ENCODE data around the gene NR6A1. TPM values are rescaled to one million over a fixed set of nuclear protein-coding genes. Genes with fewer than 3 reads are reported as not detected.

The NR6A1 gene
- total RNA-seq, 1 experiment from 2014 or later = 164 TPM

GRCh38 chr9:124671861-124672260, 99.2 kb downstream of the NR6A1 start:
- Mint-ChIP-seq H3K4me3 (no peak overlapping the region), H3K27me3 (ENCODE audit: low read depth) (no peaks in the 10 kb centered on the region), H3K4me1 (peaks cover 9% of the 10 kb centered on the region), H3K36me3 (no peaks in the 10 kb centered on the region), H3K9me3 (no peaks in the 10 kb centered on the region), H3K27ac (no peak overlapping the region)
- no peak for TF ChIP-seq EMX1 (CRISPR knock-in tag; IDR thresholded peaks at IDR 0.05)
- TF ChIP-seq NR2C2 (CRISPR knock-in tag; IDR thresholded peaks at IDR 0.05) = no peak
- no peak for TF ChIP-seq ARID4B (CRISPR knock-in tag; IDR thresholded peaks at IDR 0.05; ENCODE audit: borderline replicate concordance)
- TF ChIP-seq NFE2L1 (CRISPR knock-in tag; IDR thresholded peaks at IDR 0.05) = no peak
- TF ChIP-seq NFATC4 (CRISPR knock-in tag; IDR thresholded peaks at IDR 0.05) = no peak
- no peak for TF ChIP-seq IRF2 (CRISPR knock-in tag; IDR thresholded peaks at IDR 0.05; ENCODE audit: borderline replicate concordance, low read depth)
- no peak for TF ChIP-seq ZNF317 (CRISPR knock-in tag; IDR thresholded peaks at IDR 0.05; ENCODE audit: borderline replicate concordance, low read depth)
- no peak for TF ChIP-seq JAZF1 (CRISPR knock-in tag; IDR thresholded peaks at IDR 0.05)
- TF ChIP-seq ZNF396 (CRISPR knock-in tag; IDR thresholded peaks at IDR 0.05; ENCODE audit: borderline replicate concordance) = no peak
- TF ChIP-seq HMGA2 (CRISPR knock-in tag; IDR thresholded peaks at IDR 0.05) = no peak
- TF ChIP-seq TCF7 (CRISPR knock-in tag; IDR thresholded peaks at IDR 0.05; ENCODE audit: low read depth) = no peak
- TF ChIP-seq CREM (CRISPR knock-in tag; IDR thresholded peaks at IDR 0.05) = no peak
- no peak for TF ChIP-seq IRF1 (CRISPR knock-in tag; IDR thresholded peaks at IDR 0.05)
- TF ChIP-seq CBFB (CRISPR knock-in tag; IDR thresholded peaks at IDR 0.05; ENCODE audit: low read depth) = no peak
- TF ChIP-seq FOXP4 (CRISPR knock-in tag; IDR thresholded peaks at IDR 0.05) = no peak
- no peak for TF ChIP-seq E2F1 (CRISPR knock-in tag; IDR thresholded peaks at IDR 0.05)
- TF ChIP-seq FOXJ3 (CRISPR knock-in tag; IDR thresholded peaks at IDR 0.05; ENCODE audit: borderline replicate concordance) = no peak
- no peak for TF ChIP-seq ATF2 (CRISPR knock-in tag; IDR thresholded peaks at IDR 0.05; ENCODE audit: borderline replicate concordance, low read depth)
- no peak for TF ChIP-seq E2F5 (CRISPR knock-in tag; IDR thresholded peaks at IDR 0.05)
- no peak for TF ChIP-seq KAT7 (CRISPR knock-in tag; IDR thresholded peaks at IDR 0.05; ENCODE audit: borderline replicate concordance)
- POLR2A ChIA-PET = interaction anchor here (0.5 kb wide), 1 partner anchor 15 kb away, joined by 3 read pairs; no protein-coding TSS in a partner anchor
- ATAC-seq (no peak), DNase-seq (ENCODE audit: low spot score) (no peak)
- CTCF ChIA-PET = no interaction called here

Measured in WTC11 (cell line).